C4-2B (cell line): ENCODE results near the gene HYKK.

Experiments used
- H3K27ac ChIP-seq: fragments of 450-650 bp; 2 replicates; pipeline ENCODE4 v1.5.1; 2017
- CTCF ChIP-seq: fragments of 450-650 bp; conservative IDR thresholded peaks from 2 replicates; pipeline ENCODE4 v1.5.1; 2017; ENCODE audit warnings: mild to moderate bottlenecking
- ZFX ChIP-seq: fragments of 450-650 bp; IDR thresholded peaks from 2 replicates; pipeline ENCODE4 v1.6.1; 2017

The HYKK gene, protein sequence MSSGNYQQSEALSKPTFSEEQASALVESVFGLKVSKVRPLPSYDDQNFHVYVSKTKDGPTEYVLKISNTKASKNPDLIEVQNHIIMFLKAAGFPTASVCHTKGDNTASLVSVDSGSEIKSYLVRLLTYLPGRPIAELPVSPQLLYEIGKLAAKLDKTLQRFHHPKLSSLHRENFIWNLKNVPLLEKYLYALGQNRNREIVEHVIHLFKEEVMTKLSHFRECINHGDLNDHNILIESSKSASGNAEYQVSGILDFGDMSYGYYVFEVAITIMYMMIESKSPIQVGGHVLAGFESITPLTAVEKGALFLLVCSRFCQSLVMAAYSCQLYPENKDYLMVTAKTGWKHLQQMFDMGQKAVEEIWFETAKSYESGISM

GRCh38 chr15:78506971-78507830 lies at the start of gene HYKK:
TSS of gene HYKK (plus strand) at chr15:78507577. CDS start at chr15:78513089, 5,512 bp downstream.
- peak within 1 kb of the TSS; percentile 74 for H3K27ac ChIP-seq
- TF ChIP-seq ZFX (peak; percentile 30; the same call in 1 of the 2 replicates), CTCF (no peak; the same call in 1 of the 2 replicates)

- TF ChIP-seq ZFX (no peak), CTCF (no peak)
- H3K27ac ChIP-seq, result no peak overlapping the region
Observed at GRCh38 chr15:78460737-78461136, 46.6 kb upstream of the HYKK start.

DNA sequence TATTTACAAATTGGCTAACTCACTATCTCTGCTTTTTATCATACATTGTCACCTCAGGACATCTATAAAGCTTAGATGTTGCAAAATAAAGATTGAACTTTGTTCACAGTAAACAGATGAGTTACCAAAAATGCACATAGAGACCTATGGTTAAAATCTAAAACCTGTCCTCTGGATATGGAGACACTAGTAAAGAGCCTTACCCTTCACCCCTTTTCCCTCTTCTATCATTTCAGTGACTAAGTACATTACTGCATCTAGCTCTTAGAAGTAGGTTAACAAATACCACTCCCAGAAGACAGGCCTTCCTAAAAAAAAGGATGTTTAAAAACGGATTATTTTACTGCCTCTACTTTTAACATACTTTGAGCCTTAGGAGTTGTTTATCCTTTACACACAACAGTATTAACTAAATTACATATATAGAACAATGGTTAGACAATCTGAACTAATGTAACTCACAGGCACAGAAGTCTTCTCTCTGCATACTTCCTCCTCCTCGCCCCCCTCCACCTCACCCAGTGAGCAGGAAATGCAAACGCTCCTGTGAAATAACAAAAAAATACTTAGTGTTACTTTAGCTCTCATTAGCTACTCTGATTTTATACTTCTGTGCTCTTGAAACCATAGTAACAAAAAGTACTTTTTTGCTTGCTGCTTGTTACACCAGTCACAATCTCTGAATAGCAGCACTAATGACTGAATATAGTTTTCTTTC lies 46.0 kb upstream of the HYKK start:
- H3K27ac ChIP-seq, result no peak overlapping the region
- TF ChIP-seq ZFX (no peak), CTCF (no peak)

- TF ChIP-seq CTCF (no peak), ZFX (no peak)
- no peak overlapping the region for H3K27ac ChIP-seq
Observed at GRCh38 chr15:78469031-78469430, 38.3 kb upstream of the HYKK start.

GRCh38 chr15:78477295-78477694 lies 30.1 kb upstream of the HYKK start:
- TF ChIP-seq ZFX (no peak), CTCF (no peak)
- no peak overlapping the region for H3K27ac ChIP-seq

DNA sequence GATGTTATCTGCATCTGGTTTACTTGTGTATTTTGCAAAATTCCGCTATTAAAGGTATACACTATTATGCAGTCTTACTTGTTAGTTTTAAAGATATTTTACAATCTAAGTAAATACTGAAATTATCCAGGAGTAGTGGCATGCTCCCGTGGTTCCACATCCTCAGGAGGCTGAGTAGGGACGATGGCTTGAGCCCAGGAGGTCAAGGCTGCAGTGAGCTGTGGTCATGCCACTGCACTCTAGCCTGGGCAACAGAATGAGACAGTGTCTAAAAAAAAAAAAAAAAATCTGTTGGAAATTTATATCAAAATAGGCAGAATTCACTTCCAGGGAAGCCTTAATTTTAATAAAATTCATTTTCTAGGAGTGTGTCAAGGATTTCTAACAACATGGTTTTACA lies 27.7 kb upstream of the HYKK start:
- no peak overlapping the region for H3K27ac ChIP-seq
- no peak for TF ChIP-seq CTCF
- no peak for TF ChIP-seq ZFX
